ENCODE data around the gene ARAP2. TPM values are rescaled to one million over a fixed set of nuclear protein-coding genes. Genes with fewer than 3 reads are reported as not detected.

ARAP2 gene
- total RNA-seq, 1 experiment from 2014 or later, result 5.5 TPM

Other genes with a start within 250 kb of the ARAP2 start
- gene DTHD1, start 37.1 kb upstream of the ARAP2 start, total RNA-seq (2021; ENCODE audit: unreplicated experiment), result not detected

Measured in Panc1 (cell line).